ENCODE results near the gene CLDN2.

- TF ChIP-seq, protein P1, sequence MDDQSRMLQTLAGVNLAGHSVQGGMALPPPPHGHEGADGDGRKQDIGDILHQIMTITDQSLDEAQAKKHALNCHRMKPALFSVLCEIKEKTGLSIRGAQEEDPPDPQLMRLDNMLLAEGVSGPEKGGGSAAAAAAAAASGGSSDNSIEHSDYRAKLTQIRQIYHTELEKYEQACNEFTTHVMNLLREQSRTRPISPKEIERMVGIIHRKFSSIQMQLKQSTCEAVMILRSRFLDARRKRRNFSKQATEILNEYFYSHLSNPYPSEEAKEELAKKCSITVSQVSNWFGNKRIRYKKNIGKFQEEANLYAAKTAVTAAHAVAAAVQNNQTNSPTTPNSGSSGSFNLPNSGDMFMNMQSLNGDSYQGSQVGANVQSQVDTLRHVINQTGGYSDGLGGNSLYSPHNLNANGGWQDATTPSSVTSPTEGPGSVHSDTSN (IDR thresholded peaks at IDR 0.05): no peak
- TF ChIP-seq, protein P2, sequence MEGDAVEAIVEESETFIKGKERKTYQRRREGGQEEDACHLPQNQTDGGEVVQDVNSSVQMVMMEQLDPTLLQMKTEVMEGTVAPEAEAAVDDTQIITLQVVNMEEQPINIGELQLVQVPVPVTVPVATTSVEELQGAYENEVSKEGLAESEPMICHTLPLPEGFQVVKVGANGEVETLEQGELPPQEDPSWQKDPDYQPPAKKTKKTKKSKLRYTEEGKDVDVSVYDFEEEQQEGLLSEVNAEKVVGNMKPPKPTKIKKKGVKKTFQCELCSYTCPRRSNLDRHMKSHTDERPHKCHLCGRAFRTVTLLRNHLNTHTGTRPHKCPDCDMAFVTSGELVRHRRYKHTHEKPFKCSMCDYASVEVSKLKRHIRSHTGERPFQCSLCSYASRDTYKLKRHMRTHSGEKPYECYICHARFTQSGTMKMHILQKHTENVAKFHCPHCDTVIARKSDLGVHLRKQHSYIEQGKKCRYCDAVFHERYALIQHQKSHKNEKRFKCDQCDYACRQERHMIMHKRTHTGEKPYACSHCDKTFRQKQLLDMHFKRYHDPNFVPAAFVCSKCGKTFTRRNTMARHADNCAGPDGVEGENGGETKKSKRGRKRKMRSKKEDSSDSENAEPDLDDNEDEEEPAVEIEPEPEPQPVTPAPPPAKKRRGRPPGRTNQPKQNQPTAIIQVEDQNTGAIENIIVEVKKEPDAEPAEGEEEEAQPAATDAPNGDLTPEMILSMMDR (IDR thresholded peaks at IDR 0.05): no peak
- TF ChIP-seq NRF1 (IDR thresholded peaks at IDR 0.05; ENCODE audit: low read depth, low read length) (no peak), TAF1 (IDR thresholded peaks at IDR 0.05; ENCODE audit: borderline replicate concordance, low read depth, low read length) (no peak), RAD21 (IDR thresholded peaks at IDR 0.05; ENCODE audit: low read length) (no peak), CHD2 (IDR thresholded peaks at IDR 0.05; ENCODE audit: low read length, partially characterized antibody) (no peak), POLR2AphosphoS5 (IDR thresholded peaks at IDR 0.05; ENCODE audit: low read depth, low read length) (no peak), TCF12 (IDR thresholded peaks at IDR 0.05) (no peak), FOSL2 (IDR thresholded peaks at IDR 0.05; ENCODE audit: borderline replicate concordance, low read depth) (no peak)
These were observed 13.8 kb upstream of the CLDN2 start for GRCh38 chrX:106906361-106906760.

Data from SK-N-SH (cell line).